H9 (cell line): ENCODE measurements around the gene MLNR. TPM values are rescaled to one million over a fixed set of nuclear protein-coding genes. Genes with fewer than 3 reads are reported as not detected.

Source experiments
- DNase-seq: peaks from one replicate; pipeline ENCODE4 v3.0.0-alpha.2; 2017
- H2AFZ ChIP-seq: one replicate; pipeline ENCODE4 v1.6.1; 2013; ENCODE audit warnings: mild to moderate bottlenecking, low read length, control low read depth, moderate library complexity
- H2AK5ac ChIP-seq: 2 replicates; pipeline ENCODE4 v1.6.1; 2013; ENCODE audit warnings: low read length, control low read depth, mixed read lengths; ENCODE audit not compliant: insufficient read length
- H2BK120ac ChIP-seq: one replicate; pipeline ENCODE4 v1.6.1; 2013; ENCODE audit warnings: low read depth, mild to moderate bottlenecking, low read length, control low read depth, inconsistent platforms; ENCODE audit not compliant: poor library complexity, severe bottlenecking
- H2BK12ac ChIP-seq: 2 replicates; pipeline ENCODE4 v1.6.1; 2013; ENCODE audit warnings: low read length, control low read depth, mixed read lengths, low read depth; ENCODE audit not compliant: insufficient read length
- H2BK15ac ChIP-seq: 2 replicates; pipeline ENCODE4 v1.6.1; 2013; ENCODE audit warnings: low read depth, low read length, control low read depth
- H2BK20ac ChIP-seq: one replicate; pipeline ENCODE4 v1.6.1; 2013; ENCODE audit warnings: low read depth, mild to moderate bottlenecking, low read length, control low read depth, inconsistent platforms; ENCODE audit not compliant: poor library complexity, severe bottlenecking
- H2BK5ac ChIP-seq: 2 replicates; pipeline ENCODE4 v1.6.1; 2013; ENCODE audit warnings: low read length, control low read depth, mixed read lengths; ENCODE audit not compliant: insufficient read length
- H3K14ac ChIP-seq: 2 replicates; pipeline ENCODE4 v1.6.1; 2013; ENCODE audit warnings: low read length, control low read depth; ENCODE audit not compliant: insufficient read depth
- H3K18ac ChIP-seq: 2 replicates; pipeline ENCODE4 v1.6.1; 2013; ENCODE audit warnings: low read depth, mild to moderate bottlenecking, mixed read lengths, low read length, control low read depth; ENCODE audit not compliant: insufficient read length
- H3K23ac ChIP-seq: 2 replicates; pipeline ENCODE4 v1.6.1; 2013; ENCODE audit warnings: low read length, control low read depth, mixed read lengths, low read depth; ENCODE audit not compliant: insufficient read length
- H3K23me2 ChIP-seq: 2 replicates; pipeline ENCODE4 v1.6.1; 2013; ENCODE audit warnings: low read depth, mild to moderate bottlenecking, mixed read lengths, low read length, control low read depth; ENCODE audit not compliant: insufficient read length, poor library complexity, severe bottlenecking
- H3K27ac ChIP-seq: 2 replicates; pipeline ENCODE4 v1.5.1; 2013; ENCODE audit warnings: low read length, control low read depth, mixed read lengths, low read depth; ENCODE audit not compliant: insufficient read length
- H3K27me3 ChIP-seq: 2 replicates; pipeline ENCODE4 v1.6.1; 2013; ENCODE audit warnings: low read length, control low read depth, inconsistent platforms; ENCODE audit not compliant: insufficient read depth
- H3K4ac ChIP-seq: 2 replicates; pipeline ENCODE4 v1.6.1; 2013; ENCODE audit warnings: low read depth, mild to moderate bottlenecking, control low read depth, inconsistent platforms, low read length, moderate library complexity
- H3K4me1 ChIP-seq: 2 replicates; pipeline ENCODE4 v1.6.1; 2013; ENCODE audit warnings: low read length, control low read depth, inconsistent platforms; ENCODE audit not compliant: insufficient read depth
- H3K4me2 ChIP-seq: 2 replicates; pipeline ENCODE4 v1.6.1; 2013; ENCODE audit warnings: low read length, control low read depth, mixed read lengths; ENCODE audit not compliant: insufficient read length, insufficient read depth
- H3K56ac ChIP-seq: 2 replicates; pipeline ENCODE4 v1.6.1; 2013; ENCODE audit warnings: low read depth, mild to moderate bottlenecking, mixed read lengths, low read length, control low read depth; ENCODE audit not compliant: insufficient read length
- H3K79me1 ChIP-seq: 2 replicates; pipeline ENCODE4 v1.6.1; 2013; ENCODE audit warnings: low read depth, mild to moderate bottlenecking, moderate library complexity, low read length, control low read depth, inconsistent platforms; ENCODE audit not compliant: insufficient read depth, poor library complexity, severe bottlenecking
- H3K79me2 ChIP-seq: 2 replicates; pipeline ENCODE4 v1.6.1; 2013; ENCODE audit warnings: low read length, control low read depth, inconsistent platforms; ENCODE audit not compliant: insufficient read depth
- H3K9ac ChIP-seq: 2 replicates; pipeline ENCODE4 v1.6.1; 2013; ENCODE audit warnings: low read length, control low read depth, mixed read lengths; ENCODE audit not compliant: insufficient read length; ENCODE audit errors: extremely low read depth
- H3K9me3 ChIP-seq: one replicate; pipeline ENCODE4 v1.6.1; 2013; ENCODE audit warnings: low read depth, low read length, inconsistent platforms; ENCODE audit not compliant: control insufficient read depth
- H3T11ph ChIP-seq: one replicate; pipeline ENCODE4 v1.6.1; 2013; ENCODE audit warnings: mild to moderate bottlenecking, low read length, control low read depth, inconsistent platforms
- H4K20me1 ChIP-seq: one replicate; pipeline ENCODE4 v1.6.1; 2013; ENCODE audit not compliant: control insufficient read depth, insufficient read length, insufficient read depth
- H4K5ac ChIP-seq: 2 replicates; pipeline ENCODE4 v1.6.1; 2013; ENCODE audit warnings: low read depth, mild to moderate bottlenecking, mixed read lengths, low read length, control low read depth; ENCODE audit not compliant: insufficient read length
- H4K8ac ChIP-seq: replicated peaks from 2 replicates; pipeline ENCODE4 v1.6.1; 2013; ENCODE audit warnings: low read length, control low read depth, mixed read lengths, low read depth; ENCODE audit not compliant: insufficient read length
- H4K91ac ChIP-seq: 2 replicates; pipeline ENCODE4 v1.6.1; 2013; ENCODE audit warnings: low read depth, mild to moderate bottlenecking, moderate library complexity, mixed read lengths, low read length, control low read depth; ENCODE audit not compliant: insufficient read length
- H3K27ac Mint-ChIP-seq, 3 experiments: 2 replicates in 2 of 3; 3 replicates in 1 of 3; pipeline ENCODE4 v1.8.0; 2020 to 2021; ENCODE audit warnings: mixed read lengths in 3 of 3, mild to moderate bottlenecking in 1 of 3, moderate library complexity in 1 of 3
- H3K27me3 Mint-ChIP-seq: 2 replicates; pipeline ENCODE4 v1.8.0; 2021; ENCODE audit warnings: low read depth, mild to moderate bottlenecking, moderate library complexity, mixed read lengths
- H3K36me3 Mint-ChIP-seq, 3 experiments: 2 replicates in 2 of 3; 3 replicates in 1 of 3; pipeline ENCODE4 v1.8.0; 2020 to 2021; ENCODE audit warnings: low read depth in 3 of 3, mixed read lengths in 3 of 3; ENCODE audit not compliant: insufficient read depth in 1 of 3
- H3K4me1 Mint-ChIP-seq, 2 experiments: 2 replicates each; pipeline ENCODE4 v1.8.0; 2020; ENCODE audit warnings: mixed read lengths in 2 of 2
- H3K4me3 Mint-ChIP-seq, 2 experiments: 2 replicates in 1 of 2; 3 replicates in 1 of 2; pipeline ENCODE4 v1.8.0; 2020 to 2021; ENCODE audit warnings: mild to moderate bottlenecking in 2 of 2, mixed read lengths in 2 of 2, moderate library complexity in 1 of 2
- H3K9me3 Mint-ChIP-seq, 2 experiments: 2 replicates in 1 of 2; 3 replicates in 1 of 2; pipeline ENCODE4 v1.8.0; 2020; ENCODE audit warnings: mild to moderate bottlenecking in 2 of 2, mixed read lengths in 2 of 2, moderate library complexity in 1 of 2
- WGBS: extraction: QIAGEN DNeasy Blood & Tissue Kit; methylation state at CpG from one replicate; pipeline ENCODE4 v1.1.7; 2013; ENCODE audit warnings: missing lambda C conversion rate, low lambda C conversion rate, mixed read lengths; ENCODE audit not compliant: insufficient read length; ENCODE audit errors: extremely low coverage; 5-methylcytosine and 5-hydroxymethylcytosine counted together
- total RNA-seq: library from RNA; stranded (reverse); gene quantifications from 2 replicates; pipeline ENCODE4 v1.2.1, GENCODE V29; 2021
- TF ChIP-seq, protein P1 (sequence below): fragments of 200-600 bp; sonication (generic); conservative IDR thresholded peaks from 3 replicates; pipeline ENCODE4 v1.8.0; 2021; ENCODE audit warnings: antibody characterized with exemption, mild to moderate bottlenecking

MLNR gene
- total RNA-seq, 1 experiment from 2014 or later = not detected

GRCh38 chr13:49256841-49257240 is 36.7 kb downstream of the MLNR start:
- Histone ChIP-seq H3K4me2 (no peak overlapping the region), H3K9me3 (no peaks in the 10 kb centered on the region), H3K27me3 (no peaks in the 10 kb centered on the region), H3K23ac (no peak overlapping the region), H3K23me2 (no peaks in the 10 kb centered on the region), H3T11ph (no peak overlapping the region), H2AFZ (no peak overlapping the region), H3K14ac (no peak overlapping the region), H4K5ac (no peak overlapping the region), H4K20me1 (no peaks in the 10 kb centered on the region), H3K79me2 (no peaks in the 10 kb centered on the region), H3K4ac (no peak overlapping the region), H3K56ac (no peak overlapping the region), H3K27ac (no peak overlapping the region), H4K8ac (no peak overlapping the region), H3K9ac (no peak overlapping the region), H2BK5ac (no peak overlapping the region), H2BK20ac (no peak overlapping the region), H4K91ac (no peak overlapping the region), H2BK15ac (no peak overlapping the region), H3K4me1 (no peaks in the 10 kb centered on the region), H3K18ac (no peak overlapping the region), H2AK5ac (no peak overlapping the region), H3K79me1 (no peaks in the 10 kb centered on the region), H2BK120ac (no peak overlapping the region), H2BK12ac (no peak overlapping the region)
- no peak overlapping the region for H3K4me3 Mint-ChIP-seq
- no peaks in the 10 kb centered on the region for H3K27me3 Mint-ChIP-seq
- H3K36me3 Mint-ChIP-seq = peaks cover 0 to 3% (median 0%) of the 10 kb centered on the region in 3 experiments; a peak in 3 of 7 replicates
- DNase-seq = no peak
- WGBS = no CpG with 5 or more reads among the region's 2 CpGs
- H3K9me3 Mint-ChIP-seq = no peaks in the 10 kb centered on the region
- TF ChIP-seq, protein P1, sequence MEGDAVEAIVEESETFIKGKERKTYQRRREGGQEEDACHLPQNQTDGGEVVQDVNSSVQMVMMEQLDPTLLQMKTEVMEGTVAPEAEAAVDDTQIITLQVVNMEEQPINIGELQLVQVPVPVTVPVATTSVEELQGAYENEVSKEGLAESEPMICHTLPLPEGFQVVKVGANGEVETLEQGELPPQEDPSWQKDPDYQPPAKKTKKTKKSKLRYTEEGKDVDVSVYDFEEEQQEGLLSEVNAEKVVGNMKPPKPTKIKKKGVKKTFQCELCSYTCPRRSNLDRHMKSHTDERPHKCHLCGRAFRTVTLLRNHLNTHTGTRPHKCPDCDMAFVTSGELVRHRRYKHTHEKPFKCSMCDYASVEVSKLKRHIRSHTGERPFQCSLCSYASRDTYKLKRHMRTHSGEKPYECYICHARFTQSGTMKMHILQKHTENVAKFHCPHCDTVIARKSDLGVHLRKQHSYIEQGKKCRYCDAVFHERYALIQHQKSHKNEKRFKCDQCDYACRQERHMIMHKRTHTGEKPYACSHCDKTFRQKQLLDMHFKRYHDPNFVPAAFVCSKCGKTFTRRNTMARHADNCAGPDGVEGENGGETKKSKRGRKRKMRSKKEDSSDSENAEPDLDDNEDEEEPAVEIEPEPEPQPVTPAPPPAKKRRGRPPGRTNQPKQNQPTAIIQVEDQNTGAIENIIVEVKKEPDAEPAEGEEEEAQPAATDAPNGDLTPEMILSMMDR = no peak
- H3K4me1 Mint-ChIP-seq = no peaks in the 10 kb centered on the region
- H3K27ac Mint-ChIP-seq = no peak overlapping the region
